Activated CD4-positive, alpha-beta T cell treated with anti-CD3 and anti-CD28 coated beads for 48 hours (primary cell): ENCODE results near the gene RAB5B.
A peak's percentile ranks its signal among the peaks of the same experiment; 100 is the strongest.

Experiments
- DNase-seq: peaks from one replicate; pipeline ENCODE4 v3.0.0-alpha.2; 2020

Gene RAB5B, protein sequence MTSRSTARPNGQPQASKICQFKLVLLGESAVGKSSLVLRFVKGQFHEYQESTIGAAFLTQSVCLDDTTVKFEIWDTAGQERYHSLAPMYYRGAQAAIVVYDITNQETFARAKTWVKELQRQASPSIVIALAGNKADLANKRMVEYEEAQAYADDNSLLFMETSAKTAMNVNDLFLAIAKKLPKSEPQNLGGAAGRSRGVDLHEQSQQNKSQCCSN

DNA sequence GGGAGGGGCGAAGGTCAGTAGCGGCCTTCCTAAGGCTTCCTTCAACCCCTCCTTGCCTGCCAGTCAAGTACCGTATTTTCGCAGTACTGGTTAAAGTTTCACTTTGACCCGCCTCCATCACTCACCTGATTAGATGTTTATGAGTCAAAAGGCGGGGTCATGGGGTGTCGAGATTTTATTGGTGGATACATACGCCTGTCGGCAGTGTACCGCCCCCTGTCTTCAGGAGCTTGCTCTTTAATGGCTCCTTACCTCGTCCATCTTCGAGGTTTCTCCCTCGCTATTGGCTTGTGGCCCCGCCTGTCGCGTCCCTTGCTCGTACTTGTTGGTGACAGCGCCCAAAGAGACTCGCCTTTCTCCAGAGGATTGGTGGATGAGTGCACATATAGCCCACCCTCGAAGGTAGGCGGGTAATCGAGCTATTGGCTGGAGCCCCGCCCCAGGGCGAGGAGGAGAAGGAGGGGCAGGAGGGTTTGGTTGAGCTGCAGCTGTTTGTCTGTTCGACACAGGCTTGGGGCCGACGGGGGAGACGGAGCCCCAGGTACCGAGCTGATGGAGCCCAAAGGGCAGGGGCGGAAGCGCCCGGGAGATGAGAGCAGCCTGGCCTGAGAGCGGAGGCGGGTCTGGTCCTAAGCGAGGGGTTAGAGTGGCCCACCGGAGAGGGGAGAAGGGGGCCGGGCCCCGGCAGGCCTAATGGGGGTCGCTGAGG lies at the start of gene RAB5B:
RAB5B (plus strand) TSS at position 480 of the 709 bp plus-strand sequence. CDS start 12,883 bp downstream, outside the sequence.
- DNase-seq = peak; percentile 98

DNA sequence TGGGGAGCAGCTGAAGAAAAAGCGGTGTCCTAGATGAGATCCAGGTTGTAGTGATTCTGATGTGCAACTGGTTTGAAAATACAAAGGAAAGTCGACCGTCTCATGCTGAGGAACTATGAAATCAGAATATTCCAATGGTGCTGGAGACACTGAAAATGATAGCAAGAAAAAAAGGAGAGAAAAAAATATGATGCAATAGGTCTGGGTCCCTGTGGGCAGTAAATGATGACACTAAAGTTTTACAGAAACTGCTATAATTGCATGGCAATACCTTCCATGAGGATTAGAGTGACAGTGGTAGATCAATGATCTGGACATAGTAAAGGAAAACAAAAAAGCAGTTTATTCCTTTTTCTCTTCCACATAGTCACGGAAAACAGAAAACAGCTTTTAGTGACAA lies 48.5 kb upstream of the RAB5B start:
- no peak for DNase-seq

DNA sequence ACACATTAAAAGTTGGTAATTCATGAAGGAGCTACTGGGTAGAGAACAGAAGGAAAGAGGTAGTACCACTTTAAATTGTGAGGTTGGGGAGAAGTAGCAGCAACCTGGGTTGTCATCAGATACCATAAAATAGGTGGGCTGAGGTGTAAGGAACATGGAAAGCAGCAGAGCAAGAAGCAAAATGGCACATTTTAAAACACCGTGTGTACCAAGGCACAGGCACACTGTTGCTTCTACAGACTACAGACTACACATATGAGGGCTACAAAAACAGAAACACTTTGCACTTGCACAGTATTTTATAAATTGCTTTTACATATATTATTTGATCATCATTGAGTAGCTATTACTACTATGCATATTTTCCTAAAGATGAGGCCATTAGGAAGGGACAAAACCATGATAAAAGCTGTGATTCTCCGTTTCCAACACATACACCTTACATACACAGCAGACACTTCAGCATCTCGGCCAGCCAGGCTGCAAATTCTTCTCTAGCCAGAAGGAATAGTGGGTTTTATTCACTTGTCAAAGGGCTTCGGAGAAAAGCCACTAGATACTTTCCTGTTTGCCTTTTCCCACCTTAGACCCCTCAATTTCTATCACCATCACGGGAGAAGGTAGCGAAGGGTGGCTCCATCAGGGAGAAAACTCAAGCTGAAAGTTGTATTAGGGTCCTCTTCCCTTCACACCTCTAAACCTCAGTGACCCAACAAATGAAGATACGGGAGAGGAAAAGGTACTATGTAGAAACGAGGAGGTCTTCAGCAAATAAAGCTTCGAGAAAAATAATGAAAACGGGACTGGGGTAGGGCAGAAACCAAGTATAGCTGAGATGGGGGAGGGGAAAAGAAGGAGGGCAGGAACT lies 47.8 kb upstream of the RAB5B start:
- DNase-seq = peak; percentile 16

DNA sequence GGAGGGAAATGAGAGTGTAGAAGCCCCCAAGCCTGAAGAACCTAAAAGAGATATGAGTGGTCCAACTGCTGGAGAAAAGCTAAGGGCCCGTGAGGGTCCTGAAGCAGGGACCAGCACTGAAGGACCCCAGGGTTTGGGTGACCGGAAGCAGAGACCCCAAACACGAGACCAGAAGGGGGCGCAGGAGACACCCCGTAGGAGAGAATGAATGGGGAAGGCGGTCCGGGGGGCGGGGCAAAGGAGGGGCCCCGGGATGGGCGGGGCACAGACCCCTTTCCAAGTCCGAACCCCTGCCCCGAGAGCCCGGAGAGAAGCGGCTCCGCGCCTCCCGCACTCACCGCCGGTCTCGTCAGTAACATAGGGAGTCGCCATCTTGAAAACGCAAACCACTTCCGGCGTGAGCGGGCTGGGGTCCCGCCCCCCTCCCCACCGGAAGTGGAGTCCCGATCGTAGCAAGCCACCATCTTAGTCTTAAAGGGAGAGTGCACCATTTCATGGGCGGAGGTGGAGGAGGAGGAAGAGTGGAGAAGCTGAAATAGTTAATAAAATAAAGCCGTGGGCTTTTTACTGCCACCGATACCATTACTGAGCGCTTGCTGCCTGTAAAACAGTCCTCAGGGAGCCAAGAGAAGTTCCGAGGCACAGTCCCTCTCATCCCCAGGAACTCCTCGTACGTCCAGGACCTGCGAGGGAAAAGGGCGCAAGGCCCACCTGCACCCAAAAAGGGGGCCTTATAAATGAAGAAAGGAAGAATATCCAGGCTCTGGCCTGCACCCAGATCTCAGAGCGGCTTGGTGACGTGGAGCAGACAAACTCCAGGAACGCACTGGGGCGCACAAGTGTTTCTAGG lies 46.9 kb upstream of the RAB5B start:
- peak; percentile 95 for DNase-seq

DNA sequence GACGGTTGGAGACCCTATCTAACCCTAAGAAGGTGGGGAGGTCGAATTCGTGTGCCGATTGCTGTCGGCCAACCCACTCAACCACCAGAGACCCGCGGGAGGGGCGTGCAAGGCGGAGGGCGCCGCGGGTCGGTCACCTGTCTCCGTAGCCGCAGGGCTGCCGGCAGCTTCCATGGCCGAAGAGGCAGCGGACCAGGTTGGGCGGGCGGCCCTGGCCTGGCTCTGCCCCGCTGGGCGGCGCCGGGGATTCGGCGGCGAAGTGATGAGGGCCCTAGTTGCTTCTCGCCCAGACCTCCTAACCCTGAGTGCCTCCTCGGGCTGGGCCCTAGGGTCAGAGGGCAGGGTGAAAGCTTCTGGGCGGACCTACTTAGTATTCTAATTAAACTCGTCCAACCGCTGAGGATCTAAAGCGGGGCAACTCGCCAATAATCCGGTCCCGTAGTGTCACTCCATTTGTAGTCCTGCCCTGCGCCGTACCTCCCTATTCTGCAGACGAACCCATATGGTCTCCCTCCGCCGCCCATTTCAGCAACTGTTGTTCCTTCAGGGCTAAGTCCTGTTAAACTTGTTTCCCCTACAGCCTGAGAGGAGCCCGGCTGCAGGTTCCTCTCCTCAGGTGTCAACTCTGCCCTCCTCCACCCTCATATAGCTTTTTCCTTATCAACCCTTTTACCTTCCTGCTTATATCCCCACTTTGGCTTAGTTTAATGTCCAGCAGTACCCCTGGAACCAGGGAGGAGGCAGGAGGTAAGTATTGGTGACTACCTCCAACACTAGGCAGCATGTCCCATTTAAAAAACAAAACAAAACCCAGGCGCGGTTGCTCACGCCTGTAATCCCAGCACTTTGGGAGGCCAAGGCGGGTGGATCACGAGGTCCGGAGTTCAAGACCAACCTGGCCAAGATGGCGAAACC lies 46.0 kb upstream of the RAB5B start, which contains the start of gene PYM1:
PYM1 (minus strand) TSS at position 307 of the 915 bp plus-strand sequence; CDS start at position 174, 133 bp downstream.
- DNase-seq = peak; percentile 82

DNA sequence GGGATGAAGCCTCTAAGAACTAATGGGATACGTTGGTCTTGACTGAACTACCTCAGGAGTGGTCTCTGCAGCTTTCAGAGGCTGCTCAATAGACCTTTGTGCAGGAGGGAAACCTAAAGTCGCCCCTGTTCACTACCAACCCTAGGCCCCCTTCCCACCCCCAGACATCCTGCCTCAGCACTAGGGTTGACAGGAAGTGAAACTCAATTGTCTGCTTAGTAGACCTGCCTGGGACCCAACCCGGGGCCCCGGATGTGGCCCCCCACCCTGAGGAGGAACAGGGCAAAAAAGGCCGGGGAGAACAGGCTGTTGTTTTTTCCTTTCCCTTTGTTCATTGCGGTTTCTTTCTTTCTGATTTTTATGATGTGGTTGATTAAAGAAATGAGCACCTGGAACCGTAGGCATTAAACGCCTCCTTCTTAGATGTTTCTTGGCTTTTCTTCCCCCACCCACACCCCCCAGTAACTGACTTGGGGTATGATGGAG lies 44.5 kb upstream of the RAB5B start:
- peak; percentile 89 for DNase-seq

DNA sequence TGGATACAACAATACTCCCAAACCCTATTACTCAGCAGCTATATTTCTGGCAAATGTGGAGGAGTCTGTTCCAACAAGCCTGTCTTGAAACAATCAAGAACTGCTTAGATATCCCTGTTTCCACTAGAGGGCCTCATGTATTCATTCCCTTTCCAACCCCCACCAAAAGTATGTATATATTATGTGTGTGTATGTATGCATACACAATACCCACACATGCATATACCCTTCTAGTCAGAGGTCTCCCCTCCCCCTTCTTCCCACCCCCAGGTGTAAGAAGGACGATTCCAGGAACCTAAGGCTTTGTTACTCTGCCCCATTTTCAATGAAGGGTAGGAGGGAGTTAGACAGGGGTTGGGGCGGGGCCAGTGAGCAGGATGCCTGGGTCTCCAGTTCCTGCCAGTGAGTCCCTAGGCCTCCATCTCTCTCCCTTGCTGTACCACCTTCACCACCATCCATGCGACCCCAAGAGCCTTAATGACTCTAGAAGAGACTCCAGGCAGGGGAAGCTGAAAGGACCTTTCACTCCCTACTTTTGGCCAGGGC lies 43.0 kb upstream of the RAB5B start, which contains the start of gene DGKA:
DGKA (plus strand) TSS at position 392 of the 546 bp plus-strand sequence. CDS start 5,342 bp downstream, outside the sequence.
- DNase-seq = peak; percentile 91

DNA sequence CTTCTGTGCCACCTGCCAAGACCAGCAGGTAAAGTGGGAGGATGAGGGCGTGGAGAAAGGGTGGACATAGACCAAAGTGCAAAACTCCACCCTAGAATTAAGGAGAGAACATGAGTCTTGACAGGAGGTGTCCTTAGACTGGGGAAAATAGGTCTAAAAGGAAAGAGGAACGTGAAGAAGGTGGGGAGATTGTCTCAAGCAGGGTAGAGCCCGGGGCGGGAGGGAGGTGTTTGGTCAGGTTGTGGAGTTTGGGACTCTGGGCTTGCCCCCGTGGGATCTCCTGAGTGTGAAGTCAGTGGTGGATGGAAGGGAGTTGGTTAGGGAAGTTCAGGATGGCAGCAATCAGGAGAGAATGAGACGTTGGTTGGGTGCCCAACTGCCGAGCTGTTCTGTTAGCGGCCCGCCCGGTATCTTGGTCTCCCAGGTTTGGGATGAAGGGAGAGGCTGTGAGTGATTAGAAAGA lies 42.5 kb upstream of the RAB5B start:
- no peak for DNase-seq

DNA sequence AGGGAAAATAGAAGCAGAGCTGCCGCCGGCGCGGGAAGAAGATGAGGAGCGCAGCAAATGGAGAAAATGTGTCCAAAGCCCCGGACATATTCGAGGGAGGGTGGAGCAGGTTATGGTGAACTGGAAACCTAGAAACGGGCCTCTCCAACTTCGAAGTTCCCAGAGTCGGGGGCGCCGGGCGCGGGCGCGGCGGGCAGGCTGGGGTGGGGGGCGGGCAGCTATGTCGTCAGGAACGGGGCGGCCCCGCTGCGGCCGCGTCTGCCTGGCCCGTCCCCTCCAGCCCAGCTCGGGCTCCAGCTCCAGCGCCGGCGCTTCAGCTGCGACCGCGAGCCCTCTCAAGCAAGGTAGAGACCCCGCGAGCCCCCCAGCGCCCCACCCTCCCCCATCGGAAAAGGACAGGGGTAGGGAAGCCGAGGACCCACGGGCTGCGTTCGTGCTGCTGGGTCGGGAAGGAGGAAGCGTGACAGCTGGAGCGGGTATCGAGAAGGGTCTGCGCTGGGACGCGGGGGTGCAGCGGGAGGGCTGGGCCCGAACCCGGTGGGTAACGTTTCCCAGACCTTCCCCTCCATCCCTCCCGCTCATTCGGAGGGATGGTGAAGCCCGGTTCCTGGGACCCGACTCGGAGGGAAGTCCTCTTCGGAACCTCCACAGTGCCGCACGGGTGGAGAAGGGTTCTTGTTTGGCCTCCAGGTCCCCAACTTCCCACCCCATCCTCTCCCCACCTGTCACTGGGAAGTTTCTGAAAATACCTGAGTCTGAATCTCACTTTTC lies 41.9 kb upstream of the RAB5B start:
- peak; percentile 40 for DNase-seq

DNA sequence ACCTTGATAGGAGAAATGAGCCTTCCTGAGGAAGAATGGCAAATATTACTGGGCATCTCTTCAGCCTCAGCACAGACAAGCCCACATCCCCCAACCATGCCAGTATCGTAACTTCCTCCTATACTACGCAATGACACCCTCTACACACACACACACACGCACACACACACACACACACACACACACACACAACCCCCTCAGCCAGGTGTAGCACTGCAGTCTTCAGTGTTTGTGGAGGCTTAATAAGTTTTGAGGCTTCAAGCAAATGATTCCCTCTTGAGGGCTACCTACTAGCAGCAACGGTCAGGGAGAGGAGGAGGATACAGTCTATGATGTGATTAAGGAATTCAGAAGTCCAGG lies 41.3 kb upstream of the RAB5B start:
- DNase-seq = peak; percentile 58

DNA sequence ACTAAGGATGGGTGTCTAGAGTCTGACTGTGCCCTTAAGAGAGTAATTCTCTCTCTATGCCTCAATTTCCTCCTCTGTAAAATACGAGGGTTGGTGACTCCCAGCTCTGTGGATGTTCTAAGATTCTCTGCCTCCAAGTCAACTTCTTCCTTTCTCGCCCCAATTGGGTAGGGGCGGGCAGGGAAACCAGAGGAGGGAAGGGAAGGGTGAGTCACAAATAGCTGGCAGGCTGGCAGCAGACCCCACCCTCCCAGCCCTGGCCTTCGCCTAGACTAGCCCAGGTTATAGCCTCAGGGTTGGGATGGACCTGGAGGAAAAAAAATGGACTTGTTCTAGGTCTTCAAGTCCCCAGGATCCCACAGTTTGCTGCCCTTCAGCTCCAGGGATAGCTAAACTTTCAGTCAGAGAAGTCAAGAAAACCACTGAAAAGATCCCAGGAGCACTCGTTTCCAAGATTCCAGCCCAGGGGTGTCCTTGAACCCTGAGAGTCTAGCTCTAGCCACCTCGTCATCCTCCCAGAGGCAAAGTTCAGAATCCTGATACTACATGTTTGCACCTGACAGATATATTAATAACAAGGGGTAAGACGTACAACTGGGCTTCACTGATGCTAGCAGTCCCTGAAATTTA lies 40.6 kb upstream of the RAB5B start:
- DNase-seq = no peak

DNA sequence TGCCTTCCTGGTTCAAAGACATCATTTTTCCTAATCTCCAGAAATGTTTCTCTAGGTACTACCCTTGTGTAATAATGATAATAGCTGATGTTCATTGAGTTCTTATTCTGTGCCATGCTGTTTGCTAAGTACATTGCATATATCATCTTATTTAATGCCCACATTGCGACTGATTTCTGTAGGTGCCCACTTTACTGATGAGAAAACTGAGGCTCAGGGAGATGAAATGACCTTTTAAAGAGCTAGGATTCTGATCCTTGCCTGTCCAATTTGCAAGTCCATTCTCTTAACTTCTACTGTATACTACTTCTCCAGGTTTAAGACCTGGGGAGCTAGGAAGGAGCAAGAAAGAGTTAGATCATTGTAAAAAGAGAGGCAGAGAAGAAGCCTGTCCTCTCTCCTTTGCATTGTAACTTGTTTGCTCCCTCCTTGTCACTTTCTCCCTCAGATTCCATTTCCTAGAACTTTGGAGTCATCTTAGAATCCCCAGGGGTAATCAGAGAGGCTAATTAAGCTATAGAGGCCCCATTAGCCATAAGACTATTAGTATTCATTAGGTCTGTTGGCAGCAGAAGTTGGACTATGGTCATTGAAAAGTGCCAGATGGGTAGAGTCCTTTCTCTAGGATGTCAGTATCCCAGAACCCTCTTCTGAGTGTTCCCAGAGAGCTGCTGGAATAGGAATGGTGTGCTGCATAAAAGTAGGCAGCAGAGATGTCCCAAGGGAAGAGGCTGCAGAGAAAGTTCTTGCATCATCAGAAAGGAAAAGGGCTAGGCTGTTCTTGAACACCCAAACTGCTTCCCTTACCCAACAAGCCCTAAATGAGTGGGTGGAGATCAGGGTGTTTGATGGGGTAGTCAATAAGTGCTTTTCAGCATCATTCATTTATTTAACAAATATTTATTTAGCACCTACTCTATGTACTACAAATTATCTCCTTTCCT lies 39.8 kb upstream of the RAB5B start:
- DNase-seq = no peak

DNA sequence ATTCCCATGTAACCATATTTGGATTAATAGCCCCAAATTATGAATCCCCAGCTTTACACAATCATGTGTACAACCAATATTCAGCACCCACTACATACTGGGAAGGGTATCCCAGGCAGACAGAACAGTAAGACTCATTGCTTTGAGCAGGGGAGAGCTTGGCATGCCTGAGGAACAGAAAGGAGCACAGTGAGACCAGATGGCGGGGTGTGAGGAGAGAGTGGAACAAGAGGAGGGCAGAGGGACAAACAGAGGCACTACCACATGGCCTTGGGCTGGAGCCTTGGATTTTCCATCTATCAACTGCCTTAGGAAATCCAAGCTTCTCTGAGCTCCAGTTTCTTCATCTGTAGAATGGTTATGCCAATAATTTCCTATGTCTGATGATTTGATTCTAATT lies 39.1 kb upstream of the RAB5B start:
- no peak for DNase-seq

DNA sequence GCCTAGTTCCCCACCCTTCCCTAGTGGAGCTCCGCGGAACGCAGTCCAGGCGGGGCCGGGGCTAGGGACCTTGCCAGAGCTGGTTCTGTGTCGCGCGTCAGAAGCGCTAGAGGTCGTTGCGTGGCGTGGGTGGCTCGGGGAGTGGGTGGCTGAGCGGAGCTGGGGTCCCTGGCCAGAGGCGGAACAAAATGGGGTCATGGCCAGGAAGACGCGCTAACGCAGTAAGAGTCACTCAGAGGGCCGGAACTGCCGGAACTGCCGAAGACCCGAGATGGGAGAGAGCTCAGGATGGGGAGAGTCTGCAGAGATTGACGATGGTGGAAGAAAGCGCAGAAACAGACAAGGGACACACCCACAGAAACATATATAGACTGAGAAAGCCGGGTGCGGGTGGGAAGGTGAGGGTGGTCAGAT lies 38.1 kb upstream of the RAB5B start:
- DNase-seq = peak; percentile 56

DNA sequence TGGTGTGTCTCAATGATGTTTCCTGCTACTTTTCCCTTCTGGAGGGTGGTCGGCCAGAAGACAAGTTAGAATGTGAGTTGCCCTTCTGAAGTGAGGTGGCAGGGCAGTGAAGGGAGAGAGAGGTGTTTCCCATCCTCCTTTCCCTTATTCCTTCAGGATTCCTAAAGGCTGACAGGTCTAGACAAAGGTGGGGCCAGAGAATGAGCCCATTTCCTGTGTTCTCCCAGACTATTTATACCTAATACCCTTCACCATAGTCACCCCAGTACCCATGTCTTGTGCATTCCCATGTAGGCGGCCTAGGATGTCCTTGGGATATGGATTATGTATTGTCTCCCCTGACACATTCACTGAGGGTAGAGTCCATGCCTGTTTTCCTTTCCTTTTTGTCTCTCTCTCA lies 35.9 kb upstream of the RAB5B start:
- DNase-seq = no peak

DNA sequence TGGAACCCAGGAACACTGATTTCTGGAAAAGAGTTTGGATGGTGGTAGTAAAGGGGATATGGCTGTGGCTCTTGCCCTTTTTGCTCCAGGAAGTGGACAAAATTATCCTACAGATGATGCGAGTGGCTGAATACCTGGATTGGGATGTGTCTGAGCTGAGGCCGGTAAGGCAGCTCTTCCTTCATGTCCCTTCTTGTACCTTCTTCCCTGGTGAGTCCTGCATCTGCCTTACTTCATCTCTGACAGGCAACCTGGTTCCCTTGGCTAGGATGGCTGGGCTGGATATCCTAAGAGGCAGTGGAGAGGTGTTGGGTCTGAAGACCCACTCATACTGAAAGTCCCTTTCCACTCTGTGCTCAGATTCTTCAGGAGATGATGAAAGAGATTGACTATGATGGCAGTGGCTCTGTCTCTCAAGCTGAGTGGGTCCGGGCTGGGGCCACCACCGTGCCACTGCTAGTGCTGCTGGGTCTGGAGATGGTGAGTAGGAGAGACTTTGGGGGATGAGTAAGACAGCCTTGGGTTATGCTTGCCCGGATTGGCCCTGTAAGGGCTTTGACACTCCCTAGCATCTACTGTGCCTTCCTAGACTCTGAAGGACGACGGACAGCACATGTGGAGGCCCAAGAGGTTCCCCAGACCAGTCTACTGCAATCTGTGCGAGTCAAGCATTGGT lies 34.9 kb upstream of the RAB5B start:
- peak; percentile 59 for DNase-seq

DNA sequence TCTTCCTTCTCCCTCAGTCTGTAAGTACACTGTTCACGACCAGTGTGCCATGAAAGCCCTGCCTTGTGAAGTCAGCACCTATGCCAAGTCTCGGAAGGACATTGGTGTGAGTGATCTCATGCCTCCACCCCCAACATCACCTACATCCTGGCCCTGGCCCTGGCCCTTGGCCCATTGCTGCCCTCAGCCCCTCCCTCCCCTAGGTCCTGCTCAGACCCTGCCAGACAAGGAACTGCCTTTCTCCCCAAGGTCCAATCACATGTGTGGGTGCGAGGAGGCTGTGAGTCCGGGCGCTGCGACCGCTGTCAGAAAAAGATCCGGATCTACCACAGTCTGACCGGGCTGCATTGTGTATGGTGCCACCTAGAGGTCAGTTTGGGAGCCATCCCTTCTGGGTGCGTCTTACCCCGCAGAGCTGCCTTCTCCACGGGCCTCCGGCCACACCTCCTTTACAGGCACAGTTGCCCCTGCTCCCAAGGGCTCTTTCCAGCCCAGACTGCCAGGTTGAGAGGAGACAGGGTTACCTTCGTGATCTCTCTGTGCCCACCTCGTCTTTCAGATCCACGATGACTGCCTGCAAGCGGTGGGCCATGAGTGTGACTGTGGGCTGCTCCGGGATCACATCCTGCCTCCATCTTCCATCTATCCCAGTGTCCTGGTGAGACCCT lies 33.7 kb upstream of the RAB5B start:
- peak; percentile 88 for DNase-seq
